Breast epithelium (tissue), 4 donors: ENCODE data around the gene FTCD. TPM values are rescaled to one million over a fixed set of nuclear protein-coding genes. Genes with fewer than 3 reads are reported as not detected.

Experiments used
- DNase-seq, 2 donors: peaks; one replicate each; pipeline ENCODE4 v3.0.0-alpha.2; 2019; ENCODE audit warnings: low spot score in 2 of 2
- H3K27ac ChIP-seq, 2 donors: fragments of 200-600 bp; sonication (generic) in 1 of 2; one replicate each; pipeline ENCODE4 v1.5.1; 2016 to 2019; ENCODE audit warnings: mild to moderate bottlenecking in 1 of 2
- H3K27me3 ChIP-seq, 2 donors: fragments of 200-600 bp; sonication (generic) in 1 of 2; one replicate each; pipeline versions ENCODE4 v1.5.1 to v1.6.0; 2017 to 2019; ENCODE audit warnings: control low read depth in 1 of 2, mild to moderate bottlenecking in 1 of 2
- H3K36me3 ChIP-seq: fragments of 200-600 bp; one replicate; pipeline ENCODE4 v1.5.1; 2019
- H3K4me1 ChIP-seq, 2 donors: fragments of 200-600 bp; sonication (generic); one replicate each; pipeline ENCODE4 v1.5.1; 2016 to 2019; ENCODE audit warnings: control low read depth in 1 of 2
- H3K4me3 ChIP-seq, 3 donors: fragments of 200-600 bp; sonication (generic); 1 replicate in 2 of 3; 2 replicates in 1 of 3; pipeline ENCODE4 v1.5.1; 2016 to 2019; ENCODE audit warnings: mild to moderate bottlenecking in 3 of 3, moderate library complexity in 2 of 3
- H3K9me3 ChIP-seq, 2 donors: fragments of 200-600 bp; sonication (generic) in 1 of 2; one replicate each; pipeline ENCODE4 v1.5.1; 2016 to 2019; ENCODE audit warnings: control low read depth in 1 of 2
- POLR2A ChIP-seq: fragments of 450-650 bp; IDR thresholded peaks from one replicate; pipeline ENCODE4 v1.6.1; 2016; ENCODE audit warnings: antibody characterized with exemption, mild to moderate bottlenecking, moderate library complexity
- POLR2AphosphoS5 ChIP-seq, 3 donors: sonication (generic); formaldehyde crosslinking; IDR thresholded peaks; one replicate each; pipeline ENCODE4 v1.6.1; 2017; ENCODE audit warnings: antibody characterized with exemption in 3 of 3
- intact Hi-C: fragments of 100-400 bp; cut with DNase I; formaldehyde crosslinking; loops from one replicate; pipeline ENCODE4 v1.15.1; 2023; ENCODE audit warnings: low total_unique reads
- total RNA-seq, 3 donors: library from RNA; depleted of rRNA; stranded (reverse); fragments of >200 nt; gene quantifications; one replicate each; pipeline ENCODE4 v1.1.0, GENCODE V29; 2016
- TF ChIP-seq, protein P1 (sequence below), 3 donors: fragments of 450-650 bp; IDR thresholded peaks; one replicate each; pipeline ENCODE4 v1.5.1; 2016 to 2017; ENCODE audit warnings: antibody characterized with exemption in 3 of 3, mild to moderate bottlenecking in 3 of 3, moderate library complexity in 3 of 3

FTCD gene
- total RNA-seq, 3 donors from 2014 or later, result 0.59 TPM; not detected in 2

DNA sequence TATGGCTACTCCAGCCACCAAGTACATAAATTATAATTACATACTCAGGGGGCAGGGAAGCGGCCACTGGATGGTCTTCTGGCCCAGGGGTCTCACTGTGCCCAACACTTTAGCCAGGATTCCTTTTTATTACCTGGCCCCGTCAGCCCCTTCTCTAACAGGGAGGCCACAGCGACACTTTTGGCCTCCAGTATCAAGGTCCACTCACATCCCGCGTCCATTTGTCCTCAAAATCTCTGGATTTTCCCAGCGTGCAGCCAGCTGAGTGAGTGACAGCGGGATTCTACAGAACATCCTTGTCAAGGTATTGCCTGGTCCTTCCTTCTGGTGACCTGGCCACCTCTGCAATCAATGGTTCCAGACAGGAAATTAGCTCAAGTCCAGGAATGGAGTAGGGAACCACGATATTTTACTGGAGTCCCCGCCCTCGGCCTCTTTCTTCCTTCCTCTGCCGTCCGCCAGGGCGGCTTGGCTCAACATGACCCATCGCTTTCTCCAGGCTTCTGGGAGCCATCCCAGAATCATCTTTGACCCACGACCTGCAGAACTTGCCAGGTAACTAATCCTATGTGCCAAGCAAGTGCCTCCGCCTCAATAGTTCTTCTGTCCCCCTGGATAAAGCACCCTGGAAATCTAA, 60.2 kb downstream of the FTCD start:
- Histone ChIP-seq H3K4me3 (no peak overlapping the region), H3K36me3 (no peaks in the 10 kb centered on the region), H3K9me3 (no peaks in the 10 kb centered on the region), H3K4me1 (no peaks in the 10 kb centered on the region), H3K27ac (peak overlapping the region in 1 of 2 donors; percentile 93), H3K27me3 (peaks cover 0 to 2% of the 10 kb centered on the region in 2 donors)
- intact Hi-C loops, result loop anchor here (10.0 kb wide), 1 partner anchor 100 kb away; no protein-coding TSS in a partner anchor
- no peak for TF ChIP-seq POLR2AphosphoS5 (IDR thresholded peaks at IDR 0.05)
- TF ChIP-seq, protein P1, sequence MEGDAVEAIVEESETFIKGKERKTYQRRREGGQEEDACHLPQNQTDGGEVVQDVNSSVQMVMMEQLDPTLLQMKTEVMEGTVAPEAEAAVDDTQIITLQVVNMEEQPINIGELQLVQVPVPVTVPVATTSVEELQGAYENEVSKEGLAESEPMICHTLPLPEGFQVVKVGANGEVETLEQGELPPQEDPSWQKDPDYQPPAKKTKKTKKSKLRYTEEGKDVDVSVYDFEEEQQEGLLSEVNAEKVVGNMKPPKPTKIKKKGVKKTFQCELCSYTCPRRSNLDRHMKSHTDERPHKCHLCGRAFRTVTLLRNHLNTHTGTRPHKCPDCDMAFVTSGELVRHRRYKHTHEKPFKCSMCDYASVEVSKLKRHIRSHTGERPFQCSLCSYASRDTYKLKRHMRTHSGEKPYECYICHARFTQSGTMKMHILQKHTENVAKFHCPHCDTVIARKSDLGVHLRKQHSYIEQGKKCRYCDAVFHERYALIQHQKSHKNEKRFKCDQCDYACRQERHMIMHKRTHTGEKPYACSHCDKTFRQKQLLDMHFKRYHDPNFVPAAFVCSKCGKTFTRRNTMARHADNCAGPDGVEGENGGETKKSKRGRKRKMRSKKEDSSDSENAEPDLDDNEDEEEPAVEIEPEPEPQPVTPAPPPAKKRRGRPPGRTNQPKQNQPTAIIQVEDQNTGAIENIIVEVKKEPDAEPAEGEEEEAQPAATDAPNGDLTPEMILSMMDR (IDR thresholded peaks at IDR 0.05), result no peak
- peak in 1 of 2 donors; percentile 16 for DNase-seq

DNA sequence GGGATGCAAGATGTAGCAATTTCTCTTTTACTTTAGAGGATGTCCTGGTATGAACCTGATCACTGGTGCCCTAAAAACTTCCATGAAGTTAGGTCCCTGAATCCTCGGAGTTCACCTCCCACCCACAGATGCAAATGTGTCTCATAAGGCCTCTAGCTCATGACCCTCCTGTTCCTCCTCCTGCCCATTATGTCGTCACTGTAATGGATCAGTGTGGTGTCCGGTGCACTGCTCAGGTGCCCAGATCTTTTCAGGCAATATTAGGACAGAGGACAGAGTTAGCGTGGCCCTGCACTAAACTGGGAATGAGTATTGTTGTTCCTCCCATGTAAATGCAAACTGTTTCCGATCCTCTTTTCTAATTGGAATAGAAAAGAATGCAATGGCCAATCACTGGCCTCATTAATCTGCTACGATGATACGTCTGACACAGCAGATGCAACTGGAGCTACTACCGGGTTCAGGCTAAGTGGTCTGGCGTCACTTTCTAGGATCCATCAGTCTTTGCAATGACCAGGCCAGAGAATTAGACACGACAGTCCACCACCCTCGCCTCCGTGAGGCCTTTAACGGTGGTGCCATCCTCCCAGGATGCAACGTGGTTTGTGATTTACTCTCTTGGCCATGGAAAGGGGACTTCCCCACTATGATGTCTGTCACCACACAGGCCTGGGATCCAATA, 60.8 kb downstream of the FTCD start:
- H3K4me1 ChIP-seq, result no peaks in the 10 kb centered on the region
- H3K4me3 ChIP-seq, result no peak overlapping the region
- intact Hi-C loops, result loop anchor here (5.0 to 10.0 kb wide), 2 partner anchors 100 to 807 kb away; partner anchors contain the start of gene POFUT2
- no peaks in the 10 kb centered on the region for H3K9me3 ChIP-seq
- no peaks in the 10 kb centered on the region for H3K36me3 ChIP-seq
- TF ChIP-seq, protein P1 (IDR thresholded peaks at IDR 0.05), result no peak
- TF ChIP-seq POLR2A, result no peak
- H3K27me3 ChIP-seq, result peaks cover 0 to 1% of the 10 kb centered on the region in 2 donors
- peak overlapping the region in 1 of 2 donors; percentile 93 for H3K27ac ChIP-seq
- peak in 1 of 2 donors; percentile 9 for DNase-seq

DNA sequence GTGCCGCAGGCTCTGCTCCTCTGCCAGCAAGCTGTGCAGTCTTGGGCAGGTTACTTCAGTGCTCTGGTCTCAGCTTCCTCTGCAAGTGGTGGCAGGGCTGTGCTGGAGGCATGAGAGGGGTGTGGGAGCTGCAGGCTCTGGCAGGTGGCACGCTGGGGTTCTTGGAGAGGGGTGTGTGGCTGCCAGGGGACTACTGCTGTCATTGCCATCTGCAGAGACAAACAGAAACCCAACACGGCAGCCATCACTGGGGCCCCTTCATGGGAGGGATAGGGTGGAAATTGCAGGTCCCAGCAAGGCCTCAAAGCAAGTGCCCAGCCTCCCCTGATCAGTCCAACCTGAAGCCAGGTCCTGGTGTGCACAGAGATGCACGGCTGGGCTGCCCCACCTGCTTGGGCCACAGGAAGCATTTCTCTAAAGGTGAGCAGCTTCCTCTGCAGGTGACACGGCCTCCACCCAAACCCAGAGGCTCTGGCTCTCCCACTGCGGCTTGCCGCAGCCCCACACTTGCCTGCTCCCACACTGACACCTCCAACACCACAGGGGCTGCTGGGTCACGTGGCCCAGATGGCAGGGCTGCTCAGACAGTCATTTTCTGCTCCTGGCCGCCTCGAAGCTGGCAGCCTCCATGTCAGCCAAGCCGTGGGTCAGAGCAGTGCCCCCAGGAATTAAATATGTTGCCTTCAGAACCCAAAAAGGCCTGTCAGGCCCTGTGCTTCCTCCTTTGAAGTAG, 61.5 kb downstream of the FTCD start:
- Histone ChIP-seq H3K27me3 (no peaks in the 10 kb centered on the region), H3K27ac (peak overlapping the region in 1 of 2 donors; percentile 93), H3K4me3 (no peak overlapping the region), H3K36me3 (no peaks in the 10 kb centered on the region), H3K4me1 (no peaks in the 10 kb centered on the region), H3K9me3 (no peaks in the 10 kb centered on the region)
- TF ChIP-seq POLR2A (no peak), POLR2AphosphoS5 (IDR thresholded peaks at IDR 0.05) (no peak)
- TF ChIP-seq, protein P1 (IDR thresholded peaks at IDR 0.05), result no peak
- DNase-seq, result peak in 1 of 2 donors; percentile 15
- intact Hi-C loops, result loop anchor here (5.0 to 10.0 kb wide), 2 partner anchors 99 to 807 kb away; partner anchors contain the start of gene POFUT2

DNA sequence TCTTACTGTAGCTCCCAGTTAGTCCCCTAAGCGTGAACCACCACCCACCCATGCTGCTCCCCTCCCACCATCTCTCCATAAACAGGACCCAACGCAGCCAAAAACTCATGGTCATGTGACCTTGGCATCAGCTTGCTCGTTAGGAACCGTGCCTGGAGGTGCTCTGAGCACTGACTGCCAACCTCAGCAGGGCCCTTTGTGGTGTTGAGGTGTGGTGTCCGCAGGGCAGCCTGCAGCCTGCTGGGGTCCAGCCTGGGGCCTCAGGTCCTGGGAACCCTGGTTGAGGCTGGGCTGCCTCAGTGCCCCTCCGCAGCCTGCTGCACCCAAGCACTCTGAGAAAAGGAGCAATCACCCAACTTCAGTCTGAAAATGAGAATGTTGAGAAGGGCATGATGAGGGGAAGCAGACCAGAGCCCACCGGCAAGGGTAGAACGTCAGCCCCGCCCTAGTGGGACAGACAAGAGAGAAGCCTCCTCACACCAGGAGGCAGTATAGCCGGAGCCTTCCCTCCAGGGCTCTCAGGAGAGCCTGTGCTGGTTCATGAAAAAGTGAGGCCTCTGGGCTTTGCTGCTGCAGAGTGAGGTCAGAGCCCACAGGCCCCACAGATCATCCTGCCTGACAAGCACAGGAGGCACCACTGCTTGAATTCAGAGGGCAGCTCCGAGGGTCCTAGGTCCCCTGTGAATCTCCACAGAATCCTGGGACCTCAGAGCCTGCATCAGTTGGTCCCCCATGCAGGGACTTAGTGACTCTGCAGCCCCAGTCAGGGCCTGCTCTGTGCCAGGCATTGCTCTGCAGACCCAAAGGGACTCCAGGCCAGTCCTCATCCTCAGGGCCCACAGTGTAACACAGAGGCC, 62.3 kb downstream of the FTCD start:
- no peaks in the 10 kb centered on the region for H3K9me3 ChIP-seq
- peak in 1 of 2 donors; percentile 15 for DNase-seq
- H3K27ac ChIP-seq, result peak overlapping the region; percentile 80 to 93
- no peaks in the 10 kb centered on the region for H3K27me3 ChIP-seq
- no peak for TF ChIP-seq POLR2A
- TF ChIP-seq POLR2AphosphoS5 (IDR thresholded peaks at IDR 0.05), result no peak
- no peaks in the 10 kb centered on the region for H3K4me1 ChIP-seq
- no peak overlapping the region for H3K4me3 ChIP-seq
- intact Hi-C loops, result loop anchor here (5.0 to 10.0 kb wide), 2 partner anchors 98 to 806 kb away; partner anchors contain the start of gene POFUT2
- no peaks in the 10 kb centered on the region for H3K36me3 ChIP-seq
